Mesenchymal stem cell (in vitro differentiated cells and primary cell): Measurements from ENCODE around the gene RASGEF1C.
A peak's percentile ranks its signal among the peaks of the same experiment; 100 is the strongest.
"Not testable (repeated sequence)": the region's sequence is repeated elsewhere in the genome, so short reads cannot be mapped to it uniquely, and the experiment has no call there.

Experiments
- DNase-seq: peaks from one replicate; pipeline ENCODE4 v3.0.0-alpha.2; 2013
- H2AFZ ChIP-seq: one replicate; pipeline ENCODE4 v1.6.1; 2013; ENCODE audit warnings: low read depth, mild to moderate bottlenecking, control low read depth, inconsistent platforms, low read length, moderate library complexity
- H2AK5ac ChIP-seq: 2 replicates; pipeline ENCODE4 v1.6.1; 2013; ENCODE audit warnings: low read length, moderate library complexity, mild to moderate bottlenecking, inconsistent platforms; ENCODE audit not compliant: severe bottlenecking
- H2BK120ac ChIP-seq: one replicate; pipeline ENCODE4 v1.6.1; 2013; ENCODE audit warnings: low read depth, mild to moderate bottlenecking, inconsistent platforms, low read length, moderate library complexity
- H2BK12ac ChIP-seq, 2 experiments: one replicate each; pipeline ENCODE4 v1.6.1; 2013; ENCODE audit warnings: inconsistent platforms in 2 of 2, low read length in 2 of 2, mild to moderate bottlenecking in 2 of 2, moderate library complexity in 2 of 2, control low read depth in 1 of 2
- H2BK15ac ChIP-seq: one replicate; pipeline ENCODE4 v1.6.1; 2013; ENCODE audit warnings: mild to moderate bottlenecking, low read depth, inconsistent platforms; ENCODE audit not compliant: poor library complexity, severe bottlenecking
- H2BK5ac ChIP-seq: 2 replicates; pipeline ENCODE4 v1.6.1; 2013; ENCODE audit warnings: low read depth, mild to moderate bottlenecking, low read length, control low read depth, inconsistent platforms; ENCODE audit not compliant: poor library complexity, severe bottlenecking
- H3K14ac ChIP-seq, 2 experiments: one replicate each; pipeline ENCODE4 v1.6.1; 2013; ENCODE audit warnings: inconsistent platforms in 2 of 2, low read length in 2 of 2, control low read depth in 1 of 2, mild to moderate bottlenecking in 1 of 2, moderate library complexity in 1 of 2
- H3K18ac ChIP-seq, 2 experiments: one replicate each; pipeline ENCODE4 v1.6.1; 2013; ENCODE audit warnings: inconsistent platforms in 2 of 2, low read length in 2 of 2, control low read depth in 1 of 2, low read depth in 1 of 2, mild to moderate bottlenecking in 1 of 2
- H3K23ac ChIP-seq, 2 experiments: one replicate each; pipeline ENCODE4 v1.6.1; 2013; ENCODE audit warnings: inconsistent platforms in 2 of 2, low read length in 2 of 2, mild to moderate bottlenecking in 2 of 2, moderate library complexity in 2 of 2, control low read depth in 1 of 2
- H3K27ac ChIP-seq: 2 replicates; pipeline ENCODE4 v1.5.1; 2013; ENCODE audit warnings: mild to moderate bottlenecking, moderate library complexity, low read length, control low read depth, inconsistent platforms; ENCODE audit not compliant: poor library complexity, severe bottlenecking
- H3K27me3 ChIP-seq, 2 experiments: 2 replicates each; pipeline versions ENCODE4 v1.6.1 to v1.7.0; 2013; ENCODE audit warnings: low read length in 2 of 2, mild to moderate bottlenecking in 2 of 2, moderate library complexity in 2 of 2, control low read depth in 1 of 2, inconsistent platforms in 1 of 2; ENCODE audit not compliant: control insufficient read depth in 1 of 2, insufficient read depth in 1 of 2
- H3K36me3 ChIP-seq, 2 experiments: 2 replicates each; pipeline versions ENCODE4 v1.6.1 to v1.7.0; 2013; ENCODE audit warnings: low read length in 2 of 2, control low read depth in 1 of 2, inconsistent platforms in 1 of 2, low read depth in 1 of 2, mild to moderate bottlenecking in 1 of 2; ENCODE audit not compliant: insufficient read depth in 2 of 2, control insufficient read depth in 1 of 2
- H3K4ac ChIP-seq, 2 experiments: one replicate each; pipeline ENCODE4 v1.6.1; 2013; ENCODE audit warnings: inconsistent platforms in 2 of 2, low read length in 2 of 2, mild to moderate bottlenecking in 2 of 2, moderate library complexity in 2 of 2, control low read depth in 1 of 2, low read depth in 1 of 2
- H3K4me1 ChIP-seq: 2 replicates; pipeline ENCODE4 v1.6.1; 2013; ENCODE audit warnings: low read depth, low read length, control low read depth; ENCODE audit not compliant: control insufficient read depth, insufficient read depth
- H3K4me2 ChIP-seq: 2 replicates; pipeline ENCODE4 v1.6.1; 2013; ENCODE audit warnings: low read length, mild to moderate bottlenecking, inconsistent platforms; ENCODE audit not compliant: poor library complexity, severe bottlenecking
- H3K4me3 ChIP-seq, 2 experiments: 2 replicates each; pipeline versions ENCODE4 v1.5.1 to v1.7.0; 2013; ENCODE audit warnings: low read length in 2 of 2, mild to moderate bottlenecking in 2 of 2, control low read depth in 1 of 2, low read depth in 1 of 2; ENCODE audit not compliant: insufficient read depth in 1 of 2
- H3K79me1 ChIP-seq: replicated peaks from 2 replicates; pipeline ENCODE4 v1.6.1; 2013; ENCODE audit warnings: mild to moderate bottlenecking, control low read depth, low read length, inconsistent platforms; ENCODE audit not compliant: poor library complexity, severe bottlenecking
- H3K9ac ChIP-seq: 2 replicates; pipeline ENCODE4 v1.7.0; 2013; ENCODE audit warnings: mild to moderate bottlenecking, low read length, moderate library complexity
- H3K9me3 ChIP-seq: 2 replicates; pipeline ENCODE4 v1.7.0; 2013; ENCODE audit warnings: mild to moderate bottlenecking, low read length; ENCODE audit not compliant: control insufficient read depth
- H4K8ac ChIP-seq: one replicate; pipeline ENCODE4 v1.6.1; 2013; ENCODE audit warnings: inconsistent platforms, mild to moderate bottlenecking, low read length, moderate library complexity
- H4K91ac ChIP-seq: one replicate; pipeline ENCODE4 v1.6.1; 2013; ENCODE audit warnings: mild to moderate bottlenecking, low read length, inconsistent platforms
- WGBS: methylation state at CpG from one replicate; pipeline ENCODE4 v1.1.7; 2013; ENCODE audit warnings: mixed read lengths; 5-methylcytosine and 5-hydroxymethylcytosine counted together

Gene RASGEF1C

GRCh38 chr5:180211761-180212035 is 2.7 kb upstream of the RASGEF1C start:
- no peak for DNase-seq
- no peaks in the 10 kb centered on the region for H3K9me3 ChIP-seq
- 65% methylated on average over 4 of the region's 4 CpGs for whole genome bisulfite sequencing

GRCh38 chr5:180210961-180211760 is 2.1 kb upstream of the RASGEF1C start:
- Histone ChIP-seq H4K91ac (no peak overlapping the region), H3K4ac (no peak overlapping the region), H3K4me1 (peaks cover 14% of the 10 kb centered on the region), H3K14ac (no peak overlapping the region), H2BK12ac (no peak overlapping the region), H2BK120ac (no peak overlapping the region), H3K4me2 (no peak overlapping the region), H3K4me3 (no peak overlapping the region), H3K9me3 (no peaks in the 10 kb centered on the region), H3K27me3 (peaks cover 32 to 56% of the 10 kb centered on the region in 2 experiments), H4K8ac (no peak overlapping the region), H2AK5ac (no peak overlapping the region), H3K79me1 (no peaks in the 10 kb centered on the region), H3K27ac (no peak overlapping the region), H2BK15ac (no peak overlapping the region), H2AFZ (no peak overlapping the region), H3K23ac (no peak overlapping the region), H3K18ac (no peak overlapping the region), H3K36me3 (no peaks in the 10 kb centered on the region), H3K9ac (no peak overlapping the region), H2BK5ac (no peak overlapping the region)
- no peak for DNase-seq
- WGBS, result 85% methylated on average over 16 of the region's 16 CpGs

More at GRCh38 chr5:180211761-180212035, 2.7 kb upstream of the RASGEF1C start:
- Histone ChIP-seq H3K27ac (no peak overlapping the region), H3K23ac (no peak overlapping the region), H3K4me1 (peaks cover 14% of the 10 kb centered on the region), H2BK120ac (no peak overlapping the region), H3K27me3 (peaks cover 32 to 54% of the 10 kb centered on the region in 2 experiments), H2BK5ac (no peak overlapping the region), H4K91ac (no peak overlapping the region), H3K36me3 (no peaks in the 10 kb centered on the region), H3K4me3 (no peak overlapping the region), H2AFZ (no peak overlapping the region), H3K79me1 (no peaks in the 10 kb centered on the region), H3K4ac (no peak overlapping the region), H3K9ac (no peak overlapping the region), H3K18ac (no peak overlapping the region), H3K4me2 (no peak overlapping the region), H4K8ac (no peak overlapping the region), H3K14ac (no peak overlapping the region), H2BK15ac (no peak overlapping the region), H2BK12ac (no peak overlapping the region), H2AK5ac (no peak overlapping the region)

GRCh38 chr5:180210077-180210476 is 1.1 kb upstream of the RASGEF1C start:
- DNase-seq, H3K4me3 ChIP-seq, H2AFZ ChIP-seq, H3K4me2 ChIP-seq, H3K79me1 ChIP-seq, H3K18ac ChIP-seq, H2BK12ac ChIP-seq, H3K36me3 ChIP-seq, H3K27ac ChIP-seq, H3K9ac ChIP-seq, H3K4ac ChIP-seq, H4K91ac ChIP-seq, H2BK120ac ChIP-seq, H3K23ac ChIP-seq, H3K9me3 ChIP-seq, H2BK15ac ChIP-seq, H2BK5ac ChIP-seq, H3K14ac ChIP-seq, H2AK5ac ChIP-seq, H4K8ac ChIP-seq: not testable (repeated sequence)
- peaks cover 32 to 56% of the 10 kb centered on the region in 2 experiments for H3K27me3 ChIP-seq
- WGBS, result 95% methylated on average over 9 of the region's 12 CpGs
- peaks cover 14% of the 10 kb centered on the region for H3K4me1 ChIP-seq

GRCh38 chr5:180208435-180209081 is 453 bp downstream of the RASGEF1C start:
- H3K14ac ChIP-seq, result no peak overlapping the region
- H2BK12ac ChIP-seq, result no peak overlapping the region
- no peak overlapping the region for H3K18ac ChIP-seq
- H3K4me3 ChIP-seq, result peak overlapping the region in 1 of 2 experiments; percentile 65
- H4K8ac ChIP-seq, result peak overlapping the region; percentile 22
- no peak overlapping the region for H3K23ac ChIP-seq
- H3K27ac ChIP-seq, result no peak overlapping the region
- H3K4ac ChIP-seq, result no peak overlapping the region
- H3K4me1 ChIP-seq, result peaks cover 10% of the 10 kb centered on the region
- no peaks in the 10 kb centered on the region for H3K79me1 ChIP-seq
- H3K9ac ChIP-seq, result no peak overlapping the region
- peak; percentile 13 for DNase-seq
- no peak overlapping the region for H2BK120ac ChIP-seq
- 10% methylated on average over 33 of the region's 65 CpGs for WGBS
- no peaks in the 10 kb centered on the region for H3K9me3 ChIP-seq
- H2AK5ac ChIP-seq, result no peak overlapping the region
- peak overlapping the region; percentile 74 for H3K4me2 ChIP-seq
- H3K36me3 ChIP-seq, result no peaks in the 10 kb centered on the region
- H3K27me3 ChIP-seq, result peaks cover 32 to 56% of the 10 kb centered on the region in 2 experiments
- no peak overlapping the region for H2BK15ac ChIP-seq
- no peak overlapping the region for H2BK5ac ChIP-seq
- H2AFZ ChIP-seq, result no peak overlapping the region
- no peak overlapping the region for H4K91ac ChIP-seq
